Kidney (tissue), 14 donors: ENCODE measurements around the gene MACROD1. TPM values are rescaled to one million over a fixed set of nuclear protein-coding genes. Genes with fewer than 3 reads are reported as not detected.

Experiments used
- DNase-seq, 5 donors: peaks; one replicate each; pipeline ENCODE4 v3.0.0-alpha.2; 2013 to 2020
- FAIRE-seq: peaks from 2 replicates; lab custom pipeline; 2012; peaks lifted over from hg19 to GRCh38; lab: Jason Lieb, UNC
- H3K27ac ChIP-seq, 2 donors: one replicate each; pipeline ENCODE4 v1.7.0; 2013; ENCODE audit warnings: low read depth in 2 of 2, low read length in 2 of 2, inconsistent platforms in 1 of 2
- H3K27me3 ChIP-seq: one replicate; pipeline ENCODE4 v1.7.1; 2013; ENCODE audit warnings: low read length, inconsistent platforms; ENCODE audit not compliant: control insufficient read depth, insufficient read depth
- H3K36me3 ChIP-seq, 3 donors: one replicate each; pipeline versions ENCODE4 v1.7.0 to v1.7.1; 2013; ENCODE audit warnings: low read length in 3 of 3, control low read depth in 1 of 3, inconsistent platforms in 1 of 3; ENCODE audit not compliant: insufficient read depth in 3 of 3, control insufficient read depth in 2 of 3
- H3K4me1 ChIP-seq, 3 donors: one replicate each; pipeline versions ENCODE4 v1.7.0 to v1.7.1; 2013; ENCODE audit warnings: low read length in 3 of 3, inconsistent platforms in 1 of 3, low read depth in 1 of 3; ENCODE audit not compliant: control insufficient read depth in 2 of 3, insufficient read depth in 2 of 3
- H3K4me3 ChIP-seq, 3 donors: one replicate each; pipeline versions ENCODE4 v1.7.0 to v1.8.1; 2013; ENCODE audit warnings: low read length in 3 of 3, control low read depth in 1 of 3, inconsistent platforms in 1 of 3
- H3K9ac ChIP-seq, 3 donors: one replicate each; pipeline versions ENCODE4 v1.7.0 to v1.7.1; 2013; ENCODE audit warnings: low read length in 3 of 3, control low read depth in 1 of 3, inconsistent platforms in 1 of 3
- H3K9me3 ChIP-seq, 3 donors: one replicate each; pipeline versions ENCODE4 v1.7.0 to v1.7.1; 2013; ENCODE audit warnings: low read length in 3 of 3, control low read depth in 1 of 3, inconsistent platforms in 1 of 3; ENCODE audit not compliant: control insufficient read depth in 2 of 3, insufficient read depth in 1 of 3
- CTCF ChIP-seq: IDR thresholded peaks from 3 replicates; pipeline ENCODE4 v1.5.1; 2012; ENCODE audit warnings: mild to moderate bottlenecking, moderate library complexity, borderline replicate concordance; ENCODE audit not compliant: insufficient read depth; ENCODE audit errors: extremely low read depth
- intact Hi-C: fragments of 100-400 bp; cut with DNase I; formaldehyde crosslinking; loops from one replicate; pipeline ENCODE4 v1.11.1; 2022
- polyA plus RNA-seq: library from polyadenylated mRNA; stranded (reverse); fragments of 350-450 nt; fragmentation: Illumina TruSeq; extraction: RNeasy Lipid Tissue Mini Kit (QIAGEN cat#74804); gene quantifications from one replicate; pipeline ENCODE4 v1.2.3, GENCODE V29; 2014; ENCODE audit warnings: low read depth, low replicate concordance; ENCODE audit not compliant: insufficient read depth
- total RNA-seq: library from RNA; stranded (reverse); fragmentation: NEBNext Ultra II Directional; extraction: Animal tissue kit (Norgen Biotek cat#: 25700); gene quantifications from one replicate; pipeline ENCODE4 v1.2.1, GENCODE V29; 2021
- donor health status: control.
- donor health status: control.
- donor health status: control.
- donor health status: control.
- donor health status: control.
- donor health status: DM: yes; HTN: yes; CAD: no.
- donor health status: Normal renal cell carcinoma (clear cell type).

Gene MACROD1
- total and polyA plus RNA-seq, 2 donors from 2014 or later, result 27.8 to 176 TPM

DNA sequence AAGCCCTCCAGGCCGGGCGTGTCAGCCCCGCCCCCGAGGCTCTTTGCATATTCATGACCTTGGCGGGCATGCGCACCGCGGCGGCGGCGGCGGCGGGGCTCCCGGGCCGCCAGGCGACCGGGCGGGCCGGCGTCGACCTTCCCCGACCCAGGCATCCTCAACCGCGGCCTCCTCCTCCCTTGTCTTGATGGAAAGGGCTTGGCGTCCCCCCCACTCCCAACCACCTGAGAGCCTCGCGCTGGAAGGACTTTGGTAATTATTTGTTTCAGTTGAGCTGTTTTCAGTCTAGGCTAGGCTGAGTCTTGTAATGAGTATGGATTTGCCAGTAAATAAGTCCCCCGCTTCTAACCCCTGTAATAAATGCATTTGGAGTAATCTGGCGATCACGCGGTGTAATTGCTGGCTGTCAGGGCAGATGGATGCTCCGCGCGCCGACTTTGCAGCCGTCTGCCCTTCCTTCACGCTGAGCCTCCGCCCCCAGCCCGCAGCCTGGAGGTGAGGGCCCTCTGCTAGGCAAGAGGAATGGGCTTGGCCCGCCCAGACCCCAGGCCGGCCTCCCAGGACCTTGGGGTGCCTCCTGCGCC lies 105.0 kb downstream of the MACROD1 start:
- intact Hi-C loops, result no loop called here
- H3K36me3 ChIP-seq, result no peaks in the 10 kb centered on the region
- H3K4me3 ChIP-seq, result peak overlapping the region in 2 of 3 donors; percentile 26 to 34
- DNase-seq (peak in 4 of 5 donors; percentile 70 to 77 (median 74)), FAIRE-seq (no peak)
- H3K27ac ChIP-seq, result peak overlapping the region in 1 of 2 donors; percentile 20
- no peaks in the 10 kb centered on the region for H3K9me3 ChIP-seq
- H3K4me1 ChIP-seq, result peaks cover 0 to 6% (median 0%) of the 10 kb centered on the region in 3 donors
- TF ChIP-seq CTCF, result no peak
- H3K27me3 ChIP-seq, result no peaks in the 10 kb centered on the region
- no peak overlapping the region for H3K9ac ChIP-seq

- intact Hi-C loops, result no loop called here
- H3K9ac ChIP-seq, result no peak overlapping the region
- no peaks in the 10 kb centered on the region for H3K27me3 ChIP-seq
- no peaks in the 10 kb centered on the region for H3K36me3 ChIP-seq
- no peak for DNase-seq
- FAIRE-seq, result no peak
- H3K4me3 ChIP-seq, result peak overlapping the region in 2 of 3 donors; percentile 16 to 34
- no peak for TF ChIP-seq CTCF
- H3K4me1 ChIP-seq, result peaks cover 0 to 6% (median 0%) of the 10 kb centered on the region in 3 donors
- H3K9me3 ChIP-seq, result no peaks in the 10 kb centered on the region
- H3K27ac ChIP-seq, result no peak overlapping the region
Measured at GRCh38 chr11:64060263-64060860, 105.6 kb downstream of the MACROD1 start.

DNA sequence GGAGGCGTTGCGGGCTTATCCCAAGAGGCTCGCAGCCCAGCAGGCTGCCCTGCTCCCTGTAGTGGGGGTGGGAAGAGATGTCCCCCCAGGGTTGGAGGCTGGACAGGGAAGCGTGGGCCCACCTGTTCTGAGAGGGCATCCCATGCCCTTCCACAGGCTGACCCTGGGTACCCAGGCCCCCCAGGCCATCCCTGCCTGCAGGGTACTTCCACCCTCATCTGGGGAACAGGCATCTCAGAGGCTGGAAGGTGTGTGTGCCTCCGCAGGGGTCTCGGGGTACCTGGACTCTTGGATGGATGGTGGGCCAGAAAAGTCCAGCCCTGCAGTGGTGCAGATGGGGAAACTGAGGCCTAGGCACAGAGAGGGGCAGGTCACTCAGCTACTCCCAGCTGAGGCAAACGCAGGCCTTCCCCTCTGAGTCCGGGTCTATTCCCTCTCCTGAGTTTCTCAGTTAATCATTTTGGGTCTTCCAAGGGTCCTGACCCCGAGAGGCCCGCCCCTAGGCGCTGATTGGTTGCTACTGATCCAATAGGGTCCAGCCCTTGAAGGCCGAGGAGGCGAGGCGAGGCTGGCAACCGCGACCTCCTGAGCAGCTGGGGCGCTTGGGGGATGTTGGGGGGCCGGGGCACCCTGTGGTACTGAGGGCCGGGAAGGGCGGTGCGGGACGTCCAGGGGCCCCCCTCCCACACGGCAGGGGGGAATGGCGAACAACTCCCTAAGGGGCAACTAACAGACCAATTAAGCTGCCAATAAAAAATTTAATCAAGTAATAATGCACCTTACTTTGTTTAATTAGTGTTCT lies 106.4 kb downstream of the MACROD1 start:
- intact Hi-C loops, result no loop called here

More for the DNA sequence above, 106.4 kb downstream of the MACROD1 start:
- FAIRE-seq (no peak), DNase-seq (peak in 2 of 5 donors; percentile 37 to 40)
- H3K27ac ChIP-seq, result no peak overlapping the region
- no peaks in the 10 kb centered on the region for H3K36me3 ChIP-seq
- peaks cover 0 to 10% (median 0%) of the 10 kb centered on the region in 3 donors for H3K4me1 ChIP-seq
- no peak overlapping the region for H3K9ac ChIP-seq
- TF ChIP-seq CTCF, result no peak
- H3K27me3 ChIP-seq, result no peaks in the 10 kb centered on the region
- no peaks in the 10 kb centered on the region for H3K9me3 ChIP-seq
- no peak overlapping the region for H3K4me3 ChIP-seq
